Prostate gland (tissue), 2 donors: ENCODE data around the gene PEAK1.

Source experiments
- POLR2AphosphoS5 ChIP-seq: sonication (generic); formaldehyde crosslinking; IDR thresholded peaks from one replicate; pipeline ENCODE4 v1.6.1; 2017; ENCODE audit warnings: antibody characterized with exemption
- TF ChIP-seq, protein P1 (sequence below), 4 experiments: fragments of 200-600 bp in 2 of 4; fragments of 450-650 bp in 2 of 4; sonication (generic) in 2 of 4; IDR thresholded peaks; 1 replicate in 3 of 4; 2 replicates in 1 of 4; pipeline ENCODE4 v1.5.1; 2016 to 2019; ENCODE audit warnings: antibody characterized with exemption in 4 of 4, mild to moderate bottlenecking in 2 of 4, moderate library complexity in 2 of 4

GRCh38 chr15:77059786-77060361, 360.0 kb downstream of the PEAK1 start:
- TF ChIP-seq, protein P1, sequence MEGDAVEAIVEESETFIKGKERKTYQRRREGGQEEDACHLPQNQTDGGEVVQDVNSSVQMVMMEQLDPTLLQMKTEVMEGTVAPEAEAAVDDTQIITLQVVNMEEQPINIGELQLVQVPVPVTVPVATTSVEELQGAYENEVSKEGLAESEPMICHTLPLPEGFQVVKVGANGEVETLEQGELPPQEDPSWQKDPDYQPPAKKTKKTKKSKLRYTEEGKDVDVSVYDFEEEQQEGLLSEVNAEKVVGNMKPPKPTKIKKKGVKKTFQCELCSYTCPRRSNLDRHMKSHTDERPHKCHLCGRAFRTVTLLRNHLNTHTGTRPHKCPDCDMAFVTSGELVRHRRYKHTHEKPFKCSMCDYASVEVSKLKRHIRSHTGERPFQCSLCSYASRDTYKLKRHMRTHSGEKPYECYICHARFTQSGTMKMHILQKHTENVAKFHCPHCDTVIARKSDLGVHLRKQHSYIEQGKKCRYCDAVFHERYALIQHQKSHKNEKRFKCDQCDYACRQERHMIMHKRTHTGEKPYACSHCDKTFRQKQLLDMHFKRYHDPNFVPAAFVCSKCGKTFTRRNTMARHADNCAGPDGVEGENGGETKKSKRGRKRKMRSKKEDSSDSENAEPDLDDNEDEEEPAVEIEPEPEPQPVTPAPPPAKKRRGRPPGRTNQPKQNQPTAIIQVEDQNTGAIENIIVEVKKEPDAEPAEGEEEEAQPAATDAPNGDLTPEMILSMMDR (IDR thresholded peaks at IDR 0.05) = no peak
- no peak for TF ChIP-seq POLR2AphosphoS5
